ENCODE results near the gene FBXO38.
"Not testable (repeated sequence)": the region's sequence is repeated elsewhere in the genome, so short reads cannot be mapped to it uniquely, and the experiment has no call there.

Gene FBXO38

DNA sequence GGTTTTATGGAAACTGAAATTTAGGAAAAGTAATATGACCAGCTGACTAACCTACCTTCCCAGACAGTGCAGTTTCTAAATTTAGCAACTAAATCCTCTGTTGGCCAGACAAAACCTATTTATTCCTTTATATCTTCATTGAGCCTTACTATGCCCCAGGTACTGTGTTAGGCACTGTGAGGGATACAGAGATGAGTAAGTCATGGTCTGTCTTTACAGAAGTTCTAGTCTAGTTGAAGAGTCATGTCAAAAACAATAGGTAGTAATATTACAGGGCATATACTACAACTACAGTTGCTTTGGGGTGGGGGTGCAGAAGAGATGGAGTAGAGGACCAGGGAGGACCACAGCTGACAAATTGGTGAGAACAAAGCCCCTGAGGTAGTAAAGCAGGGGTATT is 42.8 kb downstream of the FBXO38 start:
- DNase-seq, result no peak

DNA sequence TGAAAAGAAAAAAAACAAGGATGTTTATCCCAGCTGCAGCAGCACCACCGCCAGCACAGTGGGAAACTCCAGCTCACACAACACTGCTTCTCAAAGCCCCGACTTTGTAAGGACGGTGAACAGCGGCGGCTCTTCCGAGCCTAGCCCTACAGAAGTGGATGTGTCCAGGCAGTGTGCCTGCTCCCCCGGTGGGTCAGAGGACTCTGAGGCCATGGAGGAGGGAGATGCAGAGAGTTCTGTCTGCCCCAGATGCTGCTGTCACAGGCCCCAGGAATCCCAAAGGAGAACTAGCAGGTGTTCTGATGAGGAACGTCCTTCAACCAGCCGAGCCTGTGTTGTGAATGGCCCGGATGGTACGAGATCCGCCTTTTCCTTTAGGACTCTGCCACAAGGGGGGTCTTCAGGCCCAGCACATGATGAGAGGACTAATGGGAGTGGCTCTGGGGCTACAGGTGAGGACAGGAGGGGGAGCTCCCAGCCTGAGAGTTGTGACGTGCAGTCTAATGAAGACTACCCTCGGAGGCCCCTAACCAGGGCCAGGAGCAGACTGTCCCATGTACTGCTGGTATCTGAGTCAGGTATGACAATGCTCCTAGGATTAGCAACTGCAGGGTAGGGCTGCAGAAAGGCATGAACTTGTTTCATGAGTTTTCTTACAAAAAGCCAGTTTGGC is 43.7 kb downstream of the FBXO38 start:
- no peak for DNase-seq

DNA sequence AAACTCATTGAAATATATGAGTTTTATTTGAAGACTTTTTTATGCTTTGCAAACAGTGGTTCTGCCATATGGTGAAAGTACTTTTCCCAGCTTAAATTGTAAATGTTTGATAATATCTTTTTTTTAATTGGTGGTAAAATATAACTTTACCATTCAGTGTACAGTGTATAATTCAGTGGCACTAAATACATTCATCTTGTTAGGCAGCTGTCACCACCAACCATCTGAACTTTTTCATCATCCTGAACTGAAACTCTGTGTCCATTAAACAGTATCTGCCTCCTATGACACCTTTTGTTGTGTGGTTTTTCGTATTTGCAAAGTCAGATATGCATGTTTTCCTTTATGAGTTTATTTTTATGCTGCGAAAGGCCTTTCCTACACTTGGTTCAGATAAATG is 45.1 kb downstream of the FBXO38 start:
- no peak for DNase-seq

DNA sequence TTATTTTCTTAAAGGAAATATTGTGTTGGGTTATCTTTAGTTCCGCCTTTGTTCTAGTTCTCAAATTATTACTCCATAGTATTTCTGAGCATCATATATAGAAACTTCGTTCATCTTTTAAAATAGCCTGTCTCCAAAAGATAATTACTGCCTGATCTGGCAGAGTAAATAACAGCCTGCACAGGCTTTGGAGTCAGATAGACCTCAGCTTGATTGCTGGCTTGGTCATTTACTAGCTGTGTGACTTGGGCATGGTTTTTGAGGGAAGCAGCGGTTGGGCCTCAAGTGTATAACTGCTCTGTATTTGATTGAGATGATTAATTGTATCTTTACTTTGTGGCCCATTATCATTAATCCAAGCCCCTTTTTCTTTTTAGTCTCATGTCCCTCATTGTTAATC is 50.1 kb downstream of the FBXO38 start:
- DNase-seq, result no peak

DNA sequence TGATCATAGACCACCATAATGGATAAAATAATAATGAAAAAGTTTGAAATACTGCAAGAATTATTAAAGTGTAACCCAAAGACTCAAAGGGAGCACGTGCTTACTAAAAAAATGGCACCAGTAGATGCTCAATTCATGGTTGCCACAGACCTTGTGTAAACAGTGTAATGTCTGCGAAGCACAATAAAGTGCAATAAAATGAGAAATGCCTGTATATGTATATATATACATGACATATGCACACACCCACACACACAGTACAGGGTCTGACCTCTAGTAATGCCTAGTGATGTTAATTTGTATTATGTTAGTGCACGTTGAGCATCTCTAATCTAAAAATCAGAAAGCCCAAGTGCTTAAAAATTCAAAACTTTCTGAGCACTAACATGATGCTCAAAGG is 52.3 kb downstream of the FBXO38 start:
- no peak for DNase-seq

DNA sequence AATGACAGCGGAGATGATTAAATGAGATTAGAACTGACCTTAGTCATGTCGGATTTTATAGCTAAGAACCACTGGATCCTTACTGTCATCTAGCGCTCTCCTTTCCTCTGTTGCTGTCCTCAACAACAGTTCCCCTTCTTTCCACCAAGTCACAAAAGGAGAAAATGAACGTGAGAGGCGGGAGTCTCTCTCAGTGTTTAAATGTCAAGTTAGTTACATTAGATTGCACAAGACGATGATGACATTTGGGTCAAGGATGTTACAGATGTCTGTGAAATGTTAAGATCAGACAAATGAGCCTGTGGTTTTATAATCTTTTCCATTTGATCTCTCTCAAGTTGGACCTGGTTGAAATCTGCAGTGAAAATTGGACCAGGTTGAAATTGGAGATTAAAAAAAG is 53.5 kb downstream of the FBXO38 start:
- DNase-seq, result no peak

DNA sequence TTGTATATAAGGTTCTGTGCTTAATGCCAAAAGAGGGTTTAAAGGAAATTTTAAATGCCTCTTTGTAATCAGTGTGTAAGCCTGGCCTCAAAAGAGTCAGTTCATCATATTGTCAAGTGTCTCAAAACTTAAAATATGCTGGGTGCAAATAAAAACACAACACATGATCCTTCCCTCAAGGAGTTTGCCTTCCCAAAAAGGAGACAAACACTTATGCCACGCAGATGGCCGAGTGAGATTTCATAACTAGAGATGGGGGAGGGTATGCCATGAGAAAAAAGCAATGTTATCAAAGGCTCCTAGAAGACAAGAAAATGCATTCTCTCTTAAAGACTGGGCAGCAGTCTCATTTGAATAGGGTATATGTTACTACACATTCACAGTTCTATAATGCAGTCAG is 55.2 kb downstream of the FBXO38 start:
- DNase-seq, result no peak

DNA sequence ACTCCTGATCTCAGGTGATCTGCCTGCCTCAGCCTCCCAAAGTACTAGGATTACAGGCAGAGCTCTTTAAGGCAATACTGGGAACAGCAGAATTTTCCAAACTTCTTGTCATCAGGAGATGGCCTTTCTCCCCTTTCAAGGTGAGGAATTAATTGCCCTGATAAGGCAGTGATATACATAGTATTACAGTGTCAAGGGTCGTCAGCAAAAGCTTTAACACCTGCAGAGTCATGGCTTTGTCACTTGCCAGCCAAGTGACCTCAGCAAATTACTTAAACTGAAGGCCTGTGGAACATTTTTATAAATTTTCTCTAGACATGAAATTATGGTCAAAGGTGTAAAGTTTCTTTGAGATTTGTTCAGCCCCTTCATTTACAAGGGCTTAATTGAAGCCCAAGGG is 59.5 kb downstream of the FBXO38 start:
- DNase-seq, result no peak

DNA sequence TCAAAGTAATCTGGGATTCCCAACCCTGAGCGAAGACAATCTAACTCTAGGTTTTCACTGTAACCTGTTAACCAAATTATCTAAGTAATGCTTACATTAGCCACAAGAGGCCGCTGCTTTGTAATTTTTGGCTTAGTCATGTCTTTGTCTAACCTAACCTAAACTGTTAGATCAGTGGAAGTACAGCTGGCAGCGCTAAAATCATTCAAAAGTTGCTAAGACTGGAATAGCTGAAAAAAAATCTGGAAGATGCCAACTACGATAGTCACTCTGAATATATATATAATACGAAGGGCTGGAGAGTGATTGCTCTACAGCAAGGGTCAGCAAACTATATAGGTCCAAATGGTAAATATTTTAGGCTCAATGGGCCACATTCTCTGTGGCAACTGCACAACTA is 60.2 kb downstream of the FBXO38 start:
- DNase-seq, result peak in 13 of 51 donors; percentile 6 to 81 (median 33)

DNA sequence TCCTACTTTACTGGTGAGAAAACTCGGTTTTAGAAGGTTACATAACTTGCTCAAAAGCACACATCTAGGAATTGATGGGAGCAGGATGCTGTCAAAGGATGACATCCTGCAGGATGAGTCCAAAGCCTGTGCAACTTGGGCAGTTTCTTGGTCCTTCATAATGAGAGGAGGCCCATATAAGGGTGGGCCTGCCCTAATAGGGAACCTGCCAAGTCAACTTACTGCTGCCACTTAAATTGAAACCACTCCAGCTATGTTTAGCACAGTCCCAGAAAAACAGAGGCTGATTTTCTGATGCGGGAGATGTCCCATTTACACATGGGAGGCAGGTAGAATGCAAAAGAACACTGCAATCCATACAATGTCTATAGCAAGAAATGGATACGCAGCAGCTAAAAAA is 61.8 kb downstream of the FBXO38 start:
- no peak for DNase-seq

DNA sequence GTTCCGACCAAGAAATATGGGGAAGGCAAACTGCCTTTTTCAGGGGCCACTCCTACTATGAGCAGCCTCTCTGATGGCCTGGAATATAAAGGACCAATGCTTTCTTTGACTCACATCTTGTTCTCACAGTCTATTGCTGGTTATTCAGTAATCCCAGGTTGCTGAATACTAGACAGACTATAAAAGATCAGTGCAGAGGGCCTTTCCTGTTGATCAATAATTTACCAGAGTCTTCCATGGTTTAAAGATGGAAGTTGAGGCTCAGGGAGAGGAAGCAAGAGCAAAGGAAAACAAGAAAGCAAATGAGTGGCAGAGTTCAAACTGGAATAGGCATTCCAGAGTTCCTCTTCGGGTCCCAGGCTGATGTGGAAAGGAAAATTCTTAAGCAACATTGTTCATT is 62.9 kb downstream of the FBXO38 start:
- no peak for DNase-seq

DNA sequence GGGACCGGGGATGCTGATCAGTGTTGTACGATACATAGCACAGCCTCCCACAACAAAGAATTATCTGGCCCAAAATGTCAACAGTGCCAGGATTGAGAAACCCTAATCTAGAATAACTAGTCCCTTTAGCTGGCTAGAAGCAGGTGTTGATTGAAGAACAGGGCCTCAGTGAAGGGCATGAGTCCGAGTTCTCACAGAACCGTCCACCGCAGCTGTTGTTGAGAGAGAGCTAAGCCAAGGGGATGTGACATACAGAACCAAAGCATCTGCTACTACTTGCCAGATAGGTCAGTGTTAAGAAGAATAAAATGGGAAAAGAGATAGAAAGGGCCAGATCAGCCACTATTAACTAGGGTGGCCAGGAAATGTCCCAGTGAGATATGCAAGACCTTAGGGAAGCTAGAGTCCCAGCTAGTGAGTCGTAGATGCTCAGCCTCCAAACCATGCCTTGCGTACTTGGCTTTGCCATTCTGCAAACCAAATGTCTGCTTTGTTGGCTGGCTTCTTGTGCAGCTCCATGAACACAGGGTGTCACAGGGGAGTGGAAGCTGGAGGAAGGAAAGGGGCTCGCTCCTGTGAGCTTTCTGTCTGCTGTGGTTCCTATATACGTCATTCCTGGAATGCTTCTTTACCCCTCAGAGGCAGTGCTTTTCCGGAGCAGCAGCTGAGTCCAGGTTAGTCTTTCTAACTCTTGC is 68.9 kb downstream of the FBXO38 start:
- no peak for DNase-seq

DNA sequence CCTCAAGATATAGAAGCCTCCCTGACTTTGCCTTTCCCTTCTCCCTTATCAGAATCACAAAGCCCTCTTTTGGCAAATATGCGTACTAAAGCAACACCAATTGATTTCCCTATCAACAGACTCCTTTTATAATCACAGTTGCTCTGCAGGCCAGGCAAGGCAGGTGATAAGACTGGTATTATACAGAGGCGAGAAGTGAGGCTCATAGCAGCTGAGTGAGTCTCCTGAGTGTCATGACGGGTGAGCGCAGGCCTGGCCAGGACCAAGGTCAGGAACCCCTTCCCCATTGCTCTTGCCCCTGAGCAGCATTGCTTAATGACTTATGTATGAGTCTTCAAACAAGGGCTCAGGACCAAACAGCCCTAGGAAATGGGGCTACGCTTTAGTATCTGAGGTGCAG is 70.8 kb downstream of the FBXO38 start:
- DNase-seq, result no peak

DNA sequence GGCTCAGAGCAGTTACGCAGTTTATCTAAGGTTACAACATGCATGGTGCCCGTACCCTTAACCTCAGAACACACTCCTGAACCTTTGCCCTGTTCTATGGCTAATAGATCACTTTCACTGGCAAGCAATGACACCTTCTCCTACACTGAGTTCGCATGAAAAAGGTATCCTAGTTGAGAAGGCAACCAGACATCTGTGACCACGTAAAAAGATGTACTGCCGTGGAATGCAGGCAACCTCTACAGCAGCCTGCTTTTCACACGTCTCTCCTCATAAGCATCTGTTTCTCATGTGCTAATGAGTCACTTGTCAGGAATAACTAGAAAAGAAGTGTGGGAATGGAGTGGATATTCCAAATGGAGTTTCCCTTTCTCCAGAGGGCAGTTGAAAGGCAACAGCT is 71.4 kb downstream of the FBXO38 start:
- DNase-seq, result no peak

DNA sequence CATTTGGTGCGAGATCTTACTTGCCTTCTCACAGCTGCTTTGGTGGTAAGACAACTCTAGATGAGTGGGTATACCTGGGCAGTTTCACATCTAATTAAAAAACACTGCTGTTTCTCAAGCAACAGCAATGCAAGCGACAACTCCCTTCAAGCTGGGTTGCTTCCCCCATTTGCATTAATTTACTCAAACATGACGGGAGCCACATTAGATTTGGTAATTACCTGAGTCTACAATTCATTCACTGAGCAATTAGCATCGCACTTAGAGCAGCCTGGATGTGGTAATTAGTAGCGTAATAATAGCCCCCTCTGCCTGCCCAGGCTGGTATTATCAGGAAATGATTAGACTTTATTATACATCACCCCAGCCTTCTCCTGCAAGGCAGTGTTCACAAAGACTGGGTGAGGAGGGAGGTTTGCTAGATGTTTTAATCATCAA is 73.4 kb downstream of the FBXO38 start:
- DNase-seq, result peak in 1 of 51 donors; percentile 17

DNA sequence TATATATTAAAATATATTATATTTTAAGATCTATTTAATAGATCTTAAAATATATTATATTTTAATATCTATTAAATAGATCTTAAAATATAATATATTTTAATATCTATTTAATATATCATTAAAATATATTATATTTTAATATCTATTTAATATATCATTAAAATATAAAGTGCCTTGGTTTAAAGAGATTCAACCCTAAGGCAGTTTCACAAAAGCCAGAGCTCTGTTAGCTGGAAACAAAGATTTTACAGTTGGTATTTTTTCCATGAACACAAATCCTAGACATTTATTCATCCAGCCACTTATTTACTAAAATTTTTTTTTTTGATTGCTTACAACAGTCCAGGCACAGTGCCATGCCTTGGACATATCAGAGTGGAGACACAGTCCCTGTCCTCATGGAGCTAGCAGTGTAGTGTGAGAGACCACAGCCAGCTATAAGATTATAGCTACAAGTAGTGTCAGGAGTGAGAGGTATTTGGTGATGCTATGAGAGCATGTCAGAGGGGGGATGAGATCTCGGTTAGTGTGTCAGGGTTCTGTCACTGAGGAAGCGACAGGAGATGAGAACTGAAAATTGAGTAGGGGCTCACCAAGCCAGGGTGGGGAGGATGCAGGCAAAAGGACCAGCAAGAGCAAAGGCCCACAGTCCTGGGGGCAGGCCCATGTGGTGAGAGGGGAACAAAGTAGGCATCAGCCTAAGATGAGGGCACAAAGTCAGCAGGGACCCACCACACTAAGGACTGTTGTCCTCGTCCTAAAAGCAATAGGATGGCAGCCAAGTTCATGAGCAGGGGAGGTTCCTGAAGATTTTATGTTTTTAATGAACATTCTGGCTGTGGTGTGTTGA is 74.5 kb downstream of the FBXO38 start:
- DNase-seq, result no peak

DNA sequence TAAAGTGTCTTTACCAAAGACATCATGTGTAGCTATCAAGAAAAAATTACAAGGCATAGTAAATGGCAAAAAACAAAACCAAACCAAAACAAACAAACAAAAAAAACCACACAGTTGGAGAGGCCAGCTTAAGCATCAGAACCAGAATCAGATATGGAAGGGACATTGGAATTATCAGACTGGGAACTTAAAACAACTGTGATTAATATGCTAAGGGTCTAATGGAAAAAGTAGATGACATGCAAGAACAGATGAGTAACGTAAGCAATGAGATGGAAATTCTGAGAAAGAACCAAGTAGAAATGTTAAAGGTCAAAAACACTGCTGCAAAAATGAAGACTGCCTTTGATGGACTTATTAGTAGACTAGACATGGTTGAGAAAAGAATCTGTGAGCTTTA is 75.9 kb downstream of the FBXO38 start:
- DNase-seq, result no peak

DNA sequence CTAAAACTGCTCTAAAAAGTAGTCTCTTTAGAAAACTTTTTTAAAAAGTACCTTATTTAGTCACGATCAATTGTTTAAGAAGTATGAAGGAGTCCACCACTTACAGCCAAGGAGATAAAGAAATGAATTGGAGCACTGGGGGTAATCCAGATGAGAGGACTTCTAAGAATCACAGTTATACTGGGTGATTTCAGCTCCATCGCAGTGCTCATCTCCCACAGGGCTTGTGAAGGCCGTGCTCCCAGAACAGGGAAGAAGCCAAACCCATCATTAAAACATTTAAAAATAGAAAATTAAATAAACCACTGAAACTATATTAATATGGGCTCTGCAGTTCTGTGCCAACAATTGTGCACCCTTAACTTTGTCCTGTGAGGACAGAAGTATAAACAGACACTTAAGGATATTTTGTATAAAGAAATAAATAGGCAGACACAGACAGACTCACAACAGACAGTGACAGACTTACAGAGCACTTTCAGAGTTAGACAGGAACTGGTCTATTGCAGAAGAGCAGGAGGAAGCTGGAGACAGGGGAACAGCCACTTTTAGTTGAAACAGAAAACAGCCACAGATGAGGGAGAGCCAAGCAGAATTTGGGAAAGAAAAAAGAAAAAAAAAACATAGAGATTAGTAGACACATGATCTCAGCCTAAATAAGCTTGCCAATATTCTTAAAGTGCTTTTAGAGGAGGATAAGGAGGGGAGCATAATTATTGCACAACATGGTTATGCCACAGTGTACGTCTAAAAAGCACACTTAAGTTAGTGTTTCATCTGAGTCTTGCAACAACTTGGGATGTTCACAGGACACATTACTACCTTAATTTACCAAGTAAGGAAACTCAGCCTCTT is 81.8 kb downstream of the FBXO38 start:
- peak in 1 of 51 donors; percentile 9 for DNase-seq

DNA sequence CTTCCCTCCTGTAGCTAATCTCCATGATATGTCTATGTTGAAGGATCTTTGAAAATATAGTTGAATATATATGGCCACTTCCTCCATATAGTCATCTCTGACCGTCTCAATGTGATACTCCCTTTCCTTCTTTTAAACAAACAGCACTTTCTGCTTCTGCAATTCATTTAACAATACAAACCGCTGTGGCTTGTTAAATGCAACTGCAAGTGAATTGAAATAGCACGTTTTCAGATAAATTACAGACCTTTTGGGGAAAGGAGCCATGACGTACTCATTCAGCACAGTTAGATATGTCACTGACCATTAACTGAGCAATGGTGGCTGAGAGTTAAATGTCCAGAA is 82.5 kb downstream of the FBXO38 start:
- DNase-seq, result no peak

DNA sequence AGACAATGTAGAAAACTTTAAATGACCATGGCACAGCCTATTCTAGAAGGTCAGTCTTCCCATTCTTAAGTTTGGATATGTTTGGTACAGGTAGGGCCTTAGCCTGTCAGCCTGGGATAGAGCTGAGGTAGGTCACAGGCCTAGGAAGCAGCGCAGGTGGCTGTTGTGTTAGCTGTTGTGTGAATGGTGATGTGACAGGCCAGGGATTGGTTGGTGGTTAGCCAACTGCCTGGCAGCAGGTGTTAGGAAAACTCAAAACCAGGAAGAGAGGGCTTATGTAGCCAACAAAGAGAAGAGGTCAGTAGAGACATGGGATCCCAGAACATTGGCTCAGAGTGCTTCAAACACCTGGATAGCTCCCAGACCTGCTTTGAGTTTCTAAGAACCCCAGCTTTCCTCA is 84.2 kb downstream of the FBXO38 start:
- no peak for DNase-seq

DNA sequence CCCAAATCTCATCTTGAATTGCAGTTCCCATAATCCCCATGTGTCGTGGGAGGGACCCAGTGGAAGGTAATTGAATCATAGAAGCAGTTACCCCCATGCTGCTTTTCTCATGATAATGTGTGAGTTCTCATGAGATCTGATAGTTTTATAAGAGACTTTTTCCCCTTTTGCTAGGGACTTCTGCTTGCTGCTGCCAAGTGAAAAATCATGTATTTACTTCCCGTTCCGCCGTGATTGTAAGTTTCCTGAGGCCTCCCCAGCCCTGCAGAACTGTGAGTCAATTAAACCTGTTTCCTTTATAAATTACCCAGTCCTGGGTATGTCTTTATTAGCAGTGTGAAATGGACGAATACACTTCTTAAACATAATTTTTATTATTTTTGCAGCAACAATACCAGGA is 85.0 kb downstream of the FBXO38 start:
- not testable (repeated sequence) for DNase-seq

DNA sequence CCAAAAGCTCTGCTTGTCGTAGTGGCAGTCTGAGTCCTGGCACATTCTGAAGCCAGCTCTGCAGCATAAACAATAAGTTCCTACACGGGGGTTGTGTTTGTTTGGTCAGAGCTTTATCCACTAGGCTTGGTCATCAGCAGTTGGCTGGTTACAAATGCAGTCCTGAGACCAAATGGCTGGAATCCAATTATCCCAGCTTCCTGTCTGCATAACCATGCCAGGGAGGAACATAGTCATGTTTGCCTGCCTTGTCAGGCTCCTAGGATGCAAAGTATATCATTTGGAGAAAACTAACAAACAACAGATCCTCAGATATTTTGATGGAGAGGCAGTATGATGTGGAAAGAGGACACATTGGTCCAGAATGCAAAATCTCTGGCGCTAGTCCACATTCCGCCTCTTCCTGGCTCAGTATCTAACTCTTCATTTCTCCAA is 85.8 kb downstream of the FBXO38 start:
- DNase-seq, result peak in 23 of 51 donors; percentile 5 to 65 (median 31)

All from hypothalamus (tissue), 51 donors.